ENCODE results near the gene ATOH8. TPM values are rescaled to one million over a fixed set of nuclear protein-coding genes. Genes with fewer than 3 reads are reported as not detected.

Gene ATOH8
- total RNA-seq, 1 experiment from 2014 or later, result 0.81 TPM

DNA sequence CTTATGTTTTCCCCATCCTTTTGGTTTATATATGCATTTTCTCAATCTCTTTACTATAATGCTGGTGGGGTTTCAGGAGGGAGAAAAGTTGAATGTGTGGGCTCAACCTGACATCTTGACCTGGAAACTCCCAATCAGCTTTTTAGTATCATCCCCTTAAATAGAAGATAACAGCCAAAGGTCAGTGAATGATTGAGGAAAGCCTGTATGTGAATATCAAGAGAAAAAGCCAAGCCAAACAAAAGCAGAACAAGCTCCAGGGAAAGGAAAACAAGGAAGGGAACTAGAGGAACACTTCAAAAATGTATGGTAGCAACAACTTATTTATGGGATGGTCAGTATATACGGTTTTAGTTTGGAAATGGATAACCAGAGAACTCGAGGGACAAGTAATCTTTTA, 28.3 kb upstream of the ATOH8 start:
- ChIA-PET CTCF (interaction anchor here (1.0 to 1.7 kb wide), 8 partner anchors 20 to 102 kb away, joined by 3 to 16 read pairs (median 5); no protein-coding TSS in a partner anchor), POLR2A (no interaction called here)
- H3K4me1 Mint-ChIP-seq, result no peaks in the 10 kb centered on the region
- no peak for DNase-seq (ENCODE audit: low spot score)
- peaks cover 6% of the 10 kb centered on the region for H3K9me3 Mint-ChIP-seq
- H3K27ac Mint-ChIP-seq, result no peak overlapping the region
- TF ChIP-seq FOXJ3 (CRISPR knock-in tag; IDR thresholded peaks at IDR 0.05; ENCODE audit: borderline replicate concordance), result no peak
- TF ChIP-seq PRRX2 (CRISPR knock-in tag; IDR thresholded peaks at IDR 0.05), result no peak
- TF ChIP-seq ATF3 (CRISPR knock-in tag; conservative IDR thresholded peaks at IDR 0.05), result no peak
- TF ChIP-seq FOXK1 (CRISPR knock-in tag; IDR thresholded peaks at IDR 0.05), result no peak
- H3K27me3 Mint-ChIP-seq (ENCODE audit: low read depth), result no peaks in the 10 kb centered on the region; the same call in 1 of the 2 replicates
- no peaks in the 10 kb centered on the region for H3K36me3 Mint-ChIP-seq
- ATAC-seq, result no peak
- H3K4me3 Mint-ChIP-seq, result no peak overlapping the region

GRCh38 chr2:85727798-85728197, 26.0 kb upstream of the ATOH8 start:
- POLR2A ChIA-PET, result no interaction called here
- CTCF ChIA-PET, result no interaction called here
- Mint-ChIP-seq H3K4me3 (no peak overlapping the region), H3K36me3 (no peaks in the 10 kb centered on the region), H3K9me3 (no peaks in the 10 kb centered on the region), H3K27me3 (ENCODE audit: low read depth) (no peaks in the 10 kb centered on the region; the same call in 1 of the 2 replicates), H3K4me1 (no peaks in the 10 kb centered on the region), H3K27ac (no peak overlapping the region)
- no peak for DNase-seq (ENCODE audit: low spot score)
- no peak for ATAC-seq
- TF ChIP-seq, protein P1, sequence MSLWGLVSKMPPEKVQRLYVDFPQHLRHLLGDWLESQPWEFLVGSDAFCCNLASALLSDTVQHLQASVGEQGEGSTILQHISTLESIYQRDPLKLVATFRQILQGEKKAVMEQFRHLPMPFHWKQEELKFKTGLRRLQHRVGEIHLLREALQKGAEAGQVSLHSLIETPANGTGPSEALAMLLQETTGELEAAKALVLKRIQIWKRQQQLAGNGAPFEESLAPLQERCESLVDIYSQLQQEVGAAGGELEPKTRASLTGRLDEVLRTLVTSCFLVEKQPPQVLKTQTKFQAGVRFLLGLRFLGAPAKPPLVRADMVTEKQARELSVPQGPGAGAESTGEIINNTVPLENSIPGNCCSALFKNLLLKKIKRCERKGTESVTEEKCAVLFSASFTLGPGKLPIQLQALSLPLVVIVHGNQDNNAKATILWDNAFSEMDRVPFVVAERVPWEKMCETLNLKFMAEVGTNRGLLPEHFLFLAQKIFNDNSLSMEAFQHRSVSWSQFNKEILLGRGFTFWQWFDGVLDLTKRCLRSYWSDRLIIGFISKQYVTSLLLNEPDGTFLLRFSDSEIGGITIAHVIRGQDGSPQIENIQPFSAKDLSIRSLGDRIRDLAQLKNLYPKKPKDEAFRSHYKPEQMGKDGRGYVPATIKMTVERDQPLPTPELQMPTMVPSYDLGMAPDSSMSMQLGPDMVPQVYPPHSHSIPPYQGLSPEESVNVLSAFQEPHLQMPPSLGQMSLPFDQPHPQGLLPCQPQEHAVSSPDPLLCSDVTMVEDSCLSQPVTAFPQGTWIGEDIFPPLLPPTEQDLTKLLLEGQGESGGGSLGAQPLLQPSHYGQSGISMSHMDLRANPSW (CRISPR knock-in tag; conservative IDR thresholded peaks at IDR 0.05; ENCODE audit: low read depth), result no peak
- TF ChIP-seq IRF2 (CRISPR knock-in tag; IDR thresholded peaks at IDR 0.05; ENCODE audit: borderline replicate concordance, low read depth), result no peak
- TF ChIP-seq CREB1 (CRISPR knock-in tag; IDR thresholded peaks at IDR 0.05), result no peak
- no peak for TF ChIP-seq E2F1 (CRISPR knock-in tag; IDR thresholded peaks at IDR 0.05)
- TF ChIP-seq, protein P2, sequence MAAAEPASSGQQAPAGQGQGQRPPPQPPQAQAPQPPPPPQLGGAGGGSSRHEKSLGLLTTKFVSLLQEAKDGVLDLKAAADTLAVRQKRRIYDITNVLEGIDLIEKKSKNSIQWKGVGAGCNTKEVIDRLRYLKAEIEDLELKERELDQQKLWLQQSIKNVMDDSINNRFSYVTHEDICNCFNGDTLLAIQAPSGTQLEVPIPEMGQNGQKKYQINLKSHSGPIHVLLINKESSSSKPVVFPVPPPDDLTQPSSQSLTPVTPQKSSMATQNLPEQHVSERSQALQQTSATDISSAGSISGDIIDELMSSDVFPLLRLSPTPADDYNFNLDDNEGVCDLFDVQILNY (CRISPR knock-in tag; IDR thresholded peaks at IDR 0.05), result no peak
- no peak for TF ChIP-seq GTF2I (CRISPR knock-in tag; conservative IDR thresholded peaks at IDR 0.05)
- no peak for TF ChIP-seq ZNF423 (CRISPR knock-in tag; IDR thresholded peaks at IDR 0.05)
- TF ChIP-seq, protein P3, sequence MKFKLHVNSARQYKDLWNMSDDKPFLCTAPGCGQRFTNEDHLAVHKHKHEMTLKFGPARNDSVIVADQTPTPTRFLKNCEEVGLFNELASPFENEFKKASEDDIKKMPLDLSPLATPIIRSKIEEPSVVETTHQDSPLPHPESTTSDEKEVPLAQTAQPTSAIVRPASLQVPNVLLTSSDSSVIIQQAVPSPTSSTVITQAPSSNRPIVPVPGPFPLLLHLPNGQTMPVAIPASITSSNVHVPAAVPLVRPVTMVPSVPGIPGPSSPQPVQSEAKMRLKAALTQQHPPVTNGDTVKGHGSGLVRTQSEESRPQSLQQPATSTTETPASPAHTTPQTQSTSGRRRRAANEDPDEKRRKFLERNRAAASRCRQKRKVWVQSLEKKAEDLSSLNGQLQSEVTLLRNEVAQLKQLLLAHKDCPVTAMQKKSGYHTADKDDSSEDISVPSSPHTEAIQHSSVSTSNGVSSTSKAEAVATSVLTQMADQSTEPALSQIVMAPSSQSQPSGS (CRISPR knock-in tag; IDR thresholded peaks at IDR 0.05; ENCODE audit: borderline replicate concordance, low read depth), result no peak
- TF ChIP-seq, protein P4, sequence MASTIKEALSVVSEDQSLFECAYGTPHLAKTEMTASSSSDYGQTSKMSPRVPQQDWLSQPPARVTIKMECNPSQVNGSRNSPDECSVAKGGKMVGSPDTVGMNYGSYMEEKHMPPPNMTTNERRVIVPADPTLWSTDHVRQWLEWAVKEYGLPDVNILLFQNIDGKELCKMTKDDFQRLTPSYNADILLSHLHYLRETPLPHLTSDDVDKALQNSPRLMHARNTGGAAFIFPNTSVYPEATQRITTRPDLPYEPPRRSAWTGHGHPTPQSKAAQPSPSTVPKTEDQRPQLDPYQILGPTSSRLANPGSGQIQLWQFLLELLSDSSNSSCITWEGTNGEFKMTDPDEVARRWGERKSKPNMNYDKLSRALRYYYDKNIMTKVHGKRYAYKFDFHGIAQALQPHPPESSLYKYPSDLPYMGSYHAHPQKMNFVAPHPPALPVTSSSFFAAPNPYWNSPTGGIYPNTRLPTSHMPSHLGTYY (CRISPR knock-in tag; IDR thresholded peaks at IDR 0.05), result no peak
- no peak for TF ChIP-seq HMGA2 (CRISPR knock-in tag; IDR thresholded peaks at IDR 0.05)
- no peak for TF ChIP-seq FOXP1 (CRISPR knock-in tag; IDR thresholded peaks at IDR 0.05; ENCODE audit: borderline replicate concordance)
- TF ChIP-seq, protein P5, sequence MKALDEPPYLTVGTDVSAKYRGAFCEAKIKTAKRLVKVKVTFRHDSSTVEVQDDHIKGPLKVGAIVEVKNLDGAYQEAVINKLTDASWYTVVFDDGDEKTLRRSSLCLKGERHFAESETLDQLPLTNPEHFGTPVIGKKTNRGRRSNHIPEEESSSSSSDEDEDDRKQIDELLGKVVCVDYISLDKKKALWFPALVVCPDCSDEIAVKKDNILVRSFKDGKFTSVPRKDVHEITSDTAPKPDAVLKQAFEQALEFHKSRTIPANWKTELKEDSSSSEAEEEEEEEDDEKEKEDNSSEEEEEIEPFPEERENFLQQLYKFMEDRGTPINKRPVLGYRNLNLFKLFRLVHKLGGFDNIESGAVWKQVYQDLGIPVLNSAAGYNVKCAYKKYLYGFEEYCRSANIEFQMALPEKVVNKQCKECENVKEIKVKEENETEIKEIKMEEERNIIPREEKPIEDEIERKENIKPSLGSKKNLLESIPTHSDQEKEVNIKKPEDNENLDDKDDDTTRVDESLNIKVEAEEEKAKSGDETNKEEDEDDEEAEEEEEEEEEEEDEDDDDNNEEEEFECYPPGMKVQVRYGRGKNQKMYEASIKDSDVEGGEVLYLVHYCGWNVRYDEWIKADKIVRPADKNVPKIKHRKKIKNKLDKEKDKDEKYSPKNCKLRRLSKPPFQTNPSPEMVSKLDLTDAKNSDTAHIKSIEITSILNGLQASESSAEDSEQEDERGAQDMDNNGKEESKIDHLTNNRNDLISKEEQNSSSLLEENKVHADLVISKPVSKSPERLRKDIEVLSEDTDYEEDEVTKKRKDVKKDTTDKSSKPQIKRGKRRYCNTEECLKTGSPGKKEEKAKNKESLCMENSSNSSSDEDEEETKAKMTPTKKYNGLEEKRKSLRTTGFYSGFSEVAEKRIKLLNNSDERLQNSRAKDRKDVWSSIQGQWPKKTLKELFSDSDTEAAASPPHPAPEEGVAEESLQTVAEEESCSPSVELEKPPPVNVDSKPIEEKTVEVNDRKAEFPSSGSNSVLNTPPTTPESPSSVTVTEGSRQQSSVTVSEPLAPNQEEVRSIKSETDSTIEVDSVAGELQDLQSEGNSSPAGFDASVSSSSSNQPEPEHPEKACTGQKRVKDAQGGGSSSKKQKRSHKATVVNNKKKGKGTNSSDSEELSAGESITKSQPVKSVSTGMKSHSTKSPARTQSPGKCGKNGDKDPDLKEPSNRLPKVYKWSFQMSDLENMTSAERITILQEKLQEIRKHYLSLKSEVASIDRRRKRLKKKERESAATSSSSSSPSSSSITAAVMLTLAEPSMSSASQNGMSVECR (CRISPR knock-in tag; IDR thresholded peaks at IDR 0.05; ENCODE audit: borderline replicate concordance), result no peak
- no peak for TF ChIP-seq RELA (CRISPR knock-in tag; IDR thresholded peaks at IDR 0.05; ENCODE audit: borderline replicate concordance)
- no peak for TF ChIP-seq ZNF232 (CRISPR knock-in tag; IDR thresholded peaks at IDR 0.05)
- no peak for TF ChIP-seq CDX4 (CRISPR knock-in tag; IDR thresholded peaks at IDR 0.05; ENCODE audit: borderline replicate concordance)
- no peak for TF ChIP-seq ZNF671 (CRISPR knock-in tag; IDR thresholded peaks at IDR 0.05)
- TF ChIP-seq EMX1 (CRISPR knock-in tag; IDR thresholded peaks at IDR 0.05), result no peak
